Activated CD4-positive, alpha-beta T cell treated with anti-CD3 and anti-CD28 coated beads, Interleukin-2, amount 10 ng/mL, durations not matched to agents 24 days and 14 days (primary cell): Measurements from ENCODE around the gene SLC45A2. TPM values are rescaled to one million over a fixed set of nuclear protein-coding genes. Genes with fewer than 3 reads are reported as not detected.
"Not testable (repeated sequence)": the region's sequence is repeated elsewhere in the genome, so short reads cannot be mapped to it uniquely, and the experiment has no call there.

ENCODE experiments used
- DNase-seq: peaks from one replicate; pipeline ENCODE4 v3.0.0; 2022
- H3K27ac Mint-ChIP-seq: one replicate; pipeline ENCODE4 v1.8.0; 2022; ENCODE audit warnings: mild to moderate bottlenecking, mixed read lengths
- H3K27me3 Mint-ChIP-seq: one replicate; pipeline ENCODE4 v1.8.0; 2022; ENCODE audit warnings: mixed read lengths
- H3K36me3 Mint-ChIP-seq: one replicate; pipeline ENCODE4 v1.8.0; 2022; ENCODE audit warnings: low read depth, mild to moderate bottlenecking, mixed read lengths
- H3K4me1 Mint-ChIP-seq: one replicate; pipeline ENCODE4 v1.8.0; 2021; ENCODE audit warnings: mixed read lengths
- H3K4me3 Mint-ChIP-seq: one replicate; pipeline ENCODE4 v1.8.0; 2022; ENCODE audit warnings: mild to moderate bottlenecking, moderate library complexity, mixed read lengths
- H3K9me3 Mint-ChIP-seq: one replicate; pipeline ENCODE4 v1.8.0; 2021; ENCODE audit warnings: mixed read lengths
- intact Hi-C: fragments of 100-400 bp; cut with micrococcal nuclease; formaldehyde crosslinking; loops from one replicate; pipeline ENCODE4 v1.15.1; 2023
- total RNA-seq: library from RNA; stranded (reverse); gene quantifications from 2 replicates; pipeline ENCODE4 v1.2.3, GENCODE V29; 2022

SLC45A2 gene
- total RNA-seq, 1 donor from 2014 or later, result not detected

- peaks cover 10% of the 10 kb centered on the region for H3K9me3 Mint-ChIP-seq
- no peak overlapping the region for H3K4me3 Mint-ChIP-seq
- H3K36me3 Mint-ChIP-seq, result peaks cover 3% of the 10 kb centered on the region
- intact Hi-C loops, result no loop called here
- peaks cover 7% of the 10 kb centered on the region for H3K4me1 Mint-ChIP-seq
- H3K27me3 Mint-ChIP-seq, result peaks cover 2% of the 10 kb centered on the region
- peak; percentile 50 for DNase-seq
- H3K27ac Mint-ChIP-seq, result peak overlapping the region; percentile 62
These were observed 30.8 kb upstream of the SLC45A2 start for GRCh38 chr5:34015120-34015822.

- Mint-ChIP-seq H3K36me3 (no peaks in the 10 kb centered on the region), H3K4me1 (peaks cover 9% of the 10 kb centered on the region), H3K27me3 (peaks cover 2% of the 10 kb centered on the region), H3K4me3 (no peak overlapping the region), H3K27ac (peak overlapping the region; percentile 62), H3K9me3 (peaks cover 10% of the 10 kb centered on the region)
- peak; percentile 8 for DNase-seq
- intact Hi-C loops, result no loop called here
These were observed 30.1 kb upstream of the SLC45A2 start for GRCh38 chr5:34014626-34015025.

- Mint-ChIP-seq H3K36me3 (no peaks in the 10 kb centered on the region), H3K27me3 (peaks cover 2% of the 10 kb centered on the region), H3K9me3 (peaks cover 10% of the 10 kb centered on the region), H3K4me1 (peaks cover 17% of the 10 kb centered on the region), H3K4me3 (no peak overlapping the region), H3K27ac (no peak overlapping the region)
- peak; percentile 34 for DNase-seq
- intact Hi-C loops, result no loop called here
These were observed 29.1 kb upstream of the SLC45A2 start for GRCh38 chr5:34013547-34013946.

- no peak overlapping the region for H3K27ac Mint-ChIP-seq
- peaks cover 2% of the 10 kb centered on the region for H3K27me3 Mint-ChIP-seq
- intact Hi-C loops, result no loop called here
- H3K4me3 Mint-ChIP-seq, result no peak overlapping the region
- no peaks in the 10 kb centered on the region for H3K36me3 Mint-ChIP-seq
- DNase-seq, result peak; percentile 38
- H3K9me3 Mint-ChIP-seq, result peaks cover 10% of the 10 kb centered on the region
- H3K4me1 Mint-ChIP-seq, result peaks cover 19% of the 10 kb centered on the region
These were observed 28.3 kb upstream of the SLC45A2 start for GRCh38 chr5:34012791-34013190.

- peak; percentile 37 for DNase-seq
- H3K27me3 Mint-ChIP-seq, result peaks cover 2% of the 10 kb centered on the region
- intact Hi-C loops, result no loop called here
- no peak overlapping the region for H3K4me3 Mint-ChIP-seq
- H3K9me3 Mint-ChIP-seq, result peaks cover 10% of the 10 kb centered on the region
- H3K27ac Mint-ChIP-seq, result no peak overlapping the region
- peaks cover 26% of the 10 kb centered on the region for H3K4me1 Mint-ChIP-seq
- no peaks in the 10 kb centered on the region for H3K36me3 Mint-ChIP-seq
These were observed 27.0 kb upstream of the SLC45A2 start for GRCh38 chr5:34011536-34011935.

- intact Hi-C loops, H3K27me3 Mint-ChIP-seq, H3K27ac Mint-ChIP-seq, H3K36me3 Mint-ChIP-seq, H3K4me3 Mint-ChIP-seq, H3K9me3 Mint-ChIP-seq: not testable (repeated sequence)
- peaks cover 29% of the 10 kb centered on the region for H3K4me1 Mint-ChIP-seq
- peak; percentile 44 for DNase-seq
These were observed 25.7 kb upstream of the SLC45A2 start for GRCh38 chr5:34010146-34010545.

- no peak for DNase-seq
- Mint-ChIP-seq H3K36me3 (peaks cover 8% of the 10 kb centered on the region), H3K9me3 (peaks cover 10% of the 10 kb centered on the region), H3K4me1 (peaks cover 27% of the 10 kb centered on the region), H3K27me3 (peaks cover 2% of the 10 kb centered on the region), H3K4me3 (no peak overlapping the region), H3K27ac (peak overlapping the region; percentile 21)
- intact Hi-C loops, result loop anchor here (5.0 kb wide), 1 partner anchor 908 kb away; the partner anchor contains the start of genes BRIX1 and RAD1
These were observed 25.1 kb upstream of the SLC45A2 start for GRCh38 chr5:34009610-34010009.

GRCh38 chr5:34008802-34009201, 24.3 kb upstream of the SLC45A2 start:
- intact Hi-C loops, result loop anchor here (1.0 to 5.0 kb wide), 3 partner anchors 13 to 908 kb away; partner anchors contain the start of genes BRIX1, RAD1 and TARS1
- Mint-ChIP-seq H3K4me3 (peak overlapping the region; percentile 88), H3K27ac (peak overlapping the region; percentile 91), H3K4me1 (peaks cover 27% of the 10 kb centered on the region), H3K9me3 (peaks cover 7% of the 10 kb centered on the region), H3K27me3 (peaks cover 2% of the 10 kb centered on the region), H3K36me3 (peaks cover 10% of the 10 kb centered on the region)
- DNase-seq, result no peak

GRCh38 chr5:34007621-34008600, 23.4 kb upstream of the SLC45A2 start, which contains the start of gene AMACR:
Gene AMACR, minus strand, starts transcription at chr5:34008050. Its CDS starts 31 bp downstream, at chr5:34008019.
- Mint-ChIP-seq H3K4me3 (peak within 1 kb of the TSS; percentile 88), H3K27me3 (peaks cover 2% of the 10 kb centered on the region), H3K4me1 (peaks cover 27% of the 10 kb centered on the region), H3K27ac (peak within 1 kb of the TSS; percentile 91), H3K9me3 (no peaks in the 10 kb centered on the region), H3K36me3 (peaks cover 16% of the 10 kb centered on the region)
- peak; percentile 97 for DNase-seq
- intact Hi-C loops, result loop anchor here (1.0 to 5.0 kb wide), 3 partner anchors 14 to 909 kb away; partner anchors contain the start of genes BRIX1, RAD1 and TARS1

GRCh38 chr5:34007201-34007620, 22.7 kb upstream of the SLC45A2 start:
- intact Hi-C loops, result loop anchor here (5.0 kb wide), 1 partner anchor 910 kb away; the partner anchor contains the start of genes BRIX1 and RAD1
- no peaks in the 10 kb centered on the region for H3K9me3 Mint-ChIP-seq

GRCh38 chr5:34005681-34006080, 21.2 kb upstream of the SLC45A2 start:
- intact Hi-C loops, result loop anchor here (1.0 to 5.0 kb wide), 2 partner anchors 7 to 912 kb away; partner anchors contain the start of genes BRIX1 and RAD1
- no peak for DNase-seq
- Mint-ChIP-seq H3K27me3 (peaks cover 2% of the 10 kb centered on the region), H3K4me1 (peaks cover 27% of the 10 kb centered on the region), H3K27ac (no peak overlapping the region), H3K36me3 (peaks cover 17% of the 10 kb centered on the region), H3K9me3 (no peaks in the 10 kb centered on the region), H3K4me3 (no peak overlapping the region)

More at GRCh38 chr5:34007201-34007620, 22.7 kb upstream of the SLC45A2 start:
- Mint-ChIP-seq H3K4me1 (peaks cover 27% of the 10 kb centered on the region), H3K36me3 (peaks cover 17% of the 10 kb centered on the region), H3K4me3 (peak overlapping the region; percentile 88), H3K27me3 (peaks cover 2% of the 10 kb centered on the region), H3K27ac (peak overlapping the region; percentile 91)
- no peak for DNase-seq

GRCh38 chr5:34005211-34005610, 20.7 kb upstream of the SLC45A2 start:
- no peak overlapping the region for H3K27ac Mint-ChIP-seq
- intact Hi-C loops, result loop anchor here (5.0 kb wide), 1 partner anchor 912 kb away; the partner anchor contains the start of genes BRIX1 and RAD1
- no peaks in the 10 kb centered on the region for H3K27me3 Mint-ChIP-seq
- DNase-seq, result no peak
- H3K9me3 Mint-ChIP-seq, result no peaks in the 10 kb centered on the region
- peaks cover 27% of the 10 kb centered on the region for H3K4me1 Mint-ChIP-seq
- H3K4me3 Mint-ChIP-seq, result no peak overlapping the region
- H3K36me3 Mint-ChIP-seq, result peaks cover 17% of the 10 kb centered on the region

- Mint-ChIP-seq H3K4me3 (no peak overlapping the region), H3K9me3 (no peaks in the 10 kb centered on the region), H3K27me3 (no peaks in the 10 kb centered on the region), H3K27ac (no peak overlapping the region), H3K36me3 (peaks cover 17% of the 10 kb centered on the region), H3K4me1 (peaks cover 21% of the 10 kb centered on the region)
- DNase-seq, result no peak
- intact Hi-C loops, result no loop called here
These were observed 19.4 kb upstream of the SLC45A2 start for GRCh38 chr5:34003941-34004340.
